IPS-NIHi11 (cell line): ENCODE data around the gene RALB.
"Not testable (repeated sequence)": the region's sequence is repeated elsewhere in the genome, so short reads cannot be mapped to it uniquely, and the experiment has no call there.

ENCODE experiments used
- DNase-seq: peaks from one replicate; pipeline ENCODE4 v3.0.0; 2012; ENCODE audit warnings: mixed read lengths, low spot score

Gene RALB

GRCh38 chr2:120315367-120316033, 62.8 kb downstream of the RALB start:
- no peak for DNase-seq

DNA sequence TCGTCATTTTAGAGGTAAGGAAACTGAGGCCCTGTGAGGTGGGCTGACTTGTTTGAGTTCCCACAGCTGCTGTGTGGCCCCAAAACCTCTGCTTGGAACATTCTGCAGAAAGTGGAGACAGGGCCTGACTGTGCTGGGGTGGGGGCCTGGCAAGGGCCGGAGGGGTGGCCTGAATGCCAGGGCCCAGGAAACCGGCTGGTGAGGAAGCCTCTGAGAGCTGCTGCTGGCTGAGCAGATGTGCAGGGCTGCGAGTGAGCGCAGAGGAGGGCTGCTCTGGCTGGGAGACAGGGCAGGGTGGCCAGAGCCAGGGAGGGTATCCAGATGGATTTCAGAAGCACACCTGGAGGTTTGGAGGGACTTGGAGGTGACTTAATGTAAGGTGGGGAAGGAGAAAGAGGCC, 63.4 kb downstream of the RALB start:
- no peak for DNase-seq

DNA sequence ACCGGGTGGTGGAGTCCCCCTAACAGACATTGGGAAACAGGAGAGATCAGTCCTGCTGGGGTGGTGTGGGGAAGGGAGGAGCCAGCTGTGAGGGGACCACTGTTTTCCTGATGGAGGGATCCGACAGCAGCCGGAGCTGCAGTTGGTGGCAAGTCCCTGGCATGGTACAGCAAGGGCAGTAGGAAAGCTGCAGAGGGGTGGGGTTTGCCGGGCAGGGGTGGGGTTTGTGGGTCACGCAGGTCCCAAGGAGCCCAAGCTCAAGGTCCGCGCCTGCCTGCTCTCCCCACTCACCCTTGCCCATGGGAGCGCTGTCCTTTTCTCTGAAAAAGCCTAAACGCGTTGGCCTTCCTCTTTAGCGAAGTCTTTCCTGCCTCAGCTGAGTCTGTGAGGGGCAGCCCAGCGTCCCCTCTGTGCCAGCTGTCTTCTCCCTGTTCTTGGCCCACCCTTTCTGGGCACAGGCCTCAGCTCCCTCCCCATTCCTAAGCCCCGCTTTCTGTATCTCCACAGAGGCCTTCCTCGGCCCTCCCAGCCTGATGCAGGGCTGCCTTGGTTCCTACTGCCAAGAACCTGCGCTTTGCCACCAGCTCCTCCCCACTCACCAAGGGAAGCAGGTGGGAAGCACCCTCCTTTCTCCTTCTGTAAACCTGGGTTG, 64.0 kb downstream of the RALB start:
- DNase-seq, result no peak

- no peak for DNase-seq
Observed at GRCh38 chr2:120317180-120317533, 64.5 kb downstream of the RALB start.

DNA sequence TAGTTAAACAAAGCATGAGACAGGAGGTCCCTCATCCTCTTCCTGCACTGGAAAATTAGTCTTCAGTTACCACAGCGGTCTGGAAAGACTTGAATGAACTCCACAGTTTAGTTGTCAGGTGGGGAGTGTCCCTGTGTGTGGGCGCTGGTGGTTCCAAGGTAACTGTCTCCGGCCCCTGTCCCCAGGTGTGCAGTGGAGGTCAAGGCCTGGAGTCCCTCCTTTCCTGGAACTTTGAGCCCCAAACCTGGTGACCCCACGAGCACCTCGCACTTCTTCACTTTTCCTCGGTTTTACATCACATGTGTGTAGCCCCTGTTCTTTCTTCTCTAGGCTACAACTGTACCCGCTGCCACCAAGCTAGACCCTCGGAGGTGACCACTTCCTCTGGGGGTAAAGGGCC, 65.3 kb downstream of the RALB start:
- DNase-seq, result no peak

DNA sequence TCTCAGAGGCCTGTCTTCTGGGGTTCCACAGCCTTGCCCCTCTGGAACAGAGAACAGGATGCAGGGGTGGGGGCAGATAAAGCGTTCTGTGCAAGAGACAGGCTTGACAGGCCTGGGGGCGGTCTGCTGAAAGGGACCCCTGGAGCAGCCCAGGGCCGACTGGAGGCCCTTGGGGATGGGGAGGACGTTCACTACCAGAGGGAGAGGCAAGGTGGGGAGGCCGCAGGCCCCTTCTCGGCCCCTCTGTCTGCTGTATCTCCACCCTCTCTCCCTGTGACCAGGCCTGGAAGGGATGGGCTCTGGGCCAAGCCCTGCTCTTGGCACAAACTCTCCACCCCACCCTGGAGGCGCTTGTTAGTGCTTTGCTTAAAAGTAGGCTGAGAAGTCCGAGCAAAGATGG, 66.0 kb downstream of the RALB start:
- no peak for DNase-seq

DNA sequence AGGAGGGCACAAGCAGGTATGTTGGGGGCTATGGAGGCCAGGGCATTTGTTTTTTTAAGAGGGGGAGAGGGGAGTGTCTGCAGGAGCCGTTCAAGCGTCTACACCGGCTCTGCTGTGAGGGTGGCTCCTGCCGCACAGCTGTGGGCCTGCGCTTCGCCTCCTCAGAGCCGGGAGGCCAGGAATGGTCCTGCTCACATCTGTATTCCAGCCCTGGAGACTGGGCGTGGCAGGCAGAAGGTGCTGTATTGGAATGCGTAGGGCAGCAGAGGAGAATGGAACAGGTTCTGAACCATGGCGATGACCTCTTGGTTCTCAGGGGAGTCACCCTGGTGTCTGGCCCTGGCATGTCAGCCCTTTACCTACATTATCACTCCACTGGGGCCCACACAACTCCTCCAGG, 66.5 kb downstream of the RALB start:
- DNase-seq, result no peak

GRCh38 chr2:120319686-120320317, 67.2 kb downstream of the RALB start:
- no peak for DNase-seq

GRCh38 chr2:120320318-120320851, 67.7 kb downstream of the RALB start:
- no peak for DNase-seq

DNA sequence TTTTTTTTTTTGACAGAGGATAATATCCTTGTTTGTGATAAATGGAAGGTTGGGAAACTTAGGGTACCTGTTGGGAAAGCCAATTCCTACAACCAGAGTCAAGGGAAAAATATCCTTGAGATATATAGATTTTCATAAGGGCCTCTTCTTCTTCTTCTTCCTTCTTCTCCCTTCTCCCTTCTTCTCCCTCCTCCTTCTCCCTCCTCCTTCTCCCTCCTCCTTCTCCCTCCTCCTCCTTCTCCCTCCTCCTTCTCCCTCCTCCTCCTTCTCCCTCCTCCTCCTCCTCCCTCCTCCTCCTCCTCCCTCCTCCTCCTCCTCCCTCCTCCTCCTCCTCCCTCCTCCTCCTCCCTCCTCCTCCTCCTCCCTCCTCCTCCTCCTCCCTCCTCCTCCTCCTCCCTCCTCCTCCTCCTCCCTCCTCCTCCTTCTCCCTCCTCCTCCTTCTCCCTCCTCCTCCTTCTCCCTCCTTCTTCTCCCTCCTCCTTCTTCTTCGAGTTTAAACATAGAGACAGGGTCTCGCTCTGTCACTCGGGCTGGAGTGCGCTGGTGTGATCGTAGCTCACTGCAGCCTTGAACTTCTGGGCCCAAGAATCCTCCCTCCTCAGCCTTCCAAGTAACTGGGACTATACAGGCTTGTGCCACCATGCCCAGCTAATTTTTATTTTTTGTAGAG, 68.4 kb downstream of the RALB start:
- not testable (repeated sequence) for DNase-seq

GRCh38 chr2:120321721-120322284, 69.2 kb downstream of the RALB start:
- no peak for DNase-seq

DNA sequence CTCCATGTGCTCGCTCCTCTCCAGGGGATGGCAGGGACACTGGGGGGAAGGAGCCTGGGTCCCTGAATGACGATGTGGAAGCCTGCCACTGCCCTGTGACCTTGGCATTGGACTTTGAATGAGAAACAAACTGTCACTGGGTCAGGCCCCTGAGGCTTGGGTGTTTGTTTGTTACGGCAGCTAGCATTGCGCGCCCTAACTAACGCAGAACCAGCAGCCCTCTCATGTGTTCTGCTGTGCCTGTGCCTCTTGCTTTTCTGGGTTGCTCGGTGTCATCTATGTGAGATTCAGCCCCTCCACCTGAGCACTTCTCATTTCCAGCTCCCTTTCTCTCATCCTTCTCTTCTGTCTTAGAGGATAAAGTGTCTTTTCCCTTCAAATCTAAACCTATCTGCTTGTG, 69.7 kb downstream of the RALB start:
- DNase-seq, result no peak

DNA sequence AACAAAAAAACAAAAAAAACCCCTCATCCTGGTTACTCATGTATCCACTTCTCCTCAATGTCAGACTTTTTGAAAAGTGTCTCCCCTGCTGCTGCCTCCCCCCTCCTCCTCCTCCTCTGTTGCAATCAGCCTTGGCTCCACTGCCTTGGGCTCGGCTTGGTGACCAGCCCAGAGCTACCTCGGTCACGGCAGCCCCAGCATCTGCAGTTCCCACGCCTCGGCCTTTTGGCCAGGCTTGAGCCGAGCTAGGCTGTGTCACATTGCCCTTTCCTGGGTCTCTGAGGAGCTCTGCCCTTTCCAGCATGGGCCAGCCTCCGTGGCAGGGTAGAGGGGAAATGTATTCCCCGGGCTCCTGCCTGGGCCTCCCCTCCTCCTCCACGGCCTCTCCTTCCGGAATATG, 70.6 kb downstream of the RALB start:
- DNase-seq, result no peak

GRCh38 chr2:120323807-120324399, 71.3 kb downstream of the RALB start:
- DNase-seq, result no peak

- DNase-seq, result no peak
Observed at GRCh38 chr2:120324933-120325332, 72.3 kb downstream of the RALB start.

- DNase-seq, result no peak
Observed at GRCh38 chr2:120326066-120326465, 73.4 kb downstream of the RALB start.

- no peak for DNase-seq
Observed at GRCh38 chr2:120330946-120331822, 78.5 kb downstream of the RALB start.

DNA sequence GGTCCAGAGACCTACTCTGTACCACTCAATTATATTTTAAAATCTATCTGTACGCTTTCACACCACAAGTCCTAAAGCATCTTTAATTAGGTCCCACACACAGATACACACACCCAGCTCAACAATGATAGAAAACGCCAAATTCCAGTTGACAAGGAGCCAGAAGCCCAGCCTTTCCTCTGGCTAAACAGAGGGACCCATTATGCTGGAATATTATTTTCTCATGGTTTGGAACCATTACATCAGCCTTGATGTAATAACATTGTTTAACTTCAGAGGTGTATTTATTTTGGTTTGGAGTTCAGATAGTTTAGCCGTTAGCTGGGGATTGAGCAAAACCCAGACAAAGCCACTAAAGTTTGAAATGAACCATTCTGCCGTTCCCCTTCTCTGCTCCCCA, 79.3 kb downstream of the RALB start:
- no peak for DNase-seq

GRCh38 chr2:120332384-120332783, 79.7 kb downstream of the RALB start:
- no peak for DNase-seq

GRCh38 chr2:120334068-120334467, 81.4 kb downstream of the RALB start:
- no peak for DNase-seq

GRCh38 chr2:120336749-120337148, 84.1 kb downstream of the RALB start:
- DNase-seq, result no peak
